Aorta (tissue), 5 donors: Measurements from ENCODE around the gene DMAP1. TPM values are rescaled to one million over a fixed set of nuclear protein-coding genes. Genes with fewer than 3 reads are reported as not detected.
A peak's percentile ranks its signal among the peaks of the same experiment; 100 is the strongest.

Source experiments
- ATAC-seq: fragments of 200-7000 bp; cut with Tn5 transposase; one replicate; pipeline ENCODE4 v1.9.1; 2022; ENCODE audit warnings: moderate library complexity; ENCODE audit not compliant: low FRiP score
- DNase-seq, 2 donors: peaks; one replicate each; pipeline ENCODE4 v3.0.0-alpha.2; 2020
- H3K27ac ChIP-seq, 2 donors: one replicate each; pipeline ENCODE4 v1.5.1; 2013; ENCODE audit warnings: low read length in 2 of 2, mild to moderate bottlenecking in 2 of 2, moderate library complexity in 2 of 2, control low read depth in 1 of 2, inconsistent platforms in 1 of 2, low read depth in 1 of 2
- H3K27me3 ChIP-seq, 2 donors: one replicate each; pipeline ENCODE4 v1.6.1; 2013; ENCODE audit warnings: control low read depth in 1 of 2, low read length in 1 of 2, mild to moderate bottlenecking in 1 of 2, moderate library complexity in 1 of 2; ENCODE audit not compliant: insufficient read depth in 2 of 2, control insufficient read depth in 1 of 2
- H3K36me3 ChIP-seq, 2 donors: one replicate each; pipeline ENCODE4 v1.6.1; 2013; ENCODE audit warnings: control low read depth in 1 of 2, low read length in 1 of 2, mild to moderate bottlenecking in 1 of 2; ENCODE audit not compliant: insufficient read depth in 2 of 2, control insufficient read depth in 1 of 2
- H3K4me1 ChIP-seq, 2 donors: one replicate each; pipeline ENCODE4 v1.6.1; 2013; ENCODE audit warnings: low read length in 2 of 2, control low read depth in 1 of 2, mild to moderate bottlenecking in 1 of 2, moderate library complexity in 1 of 2; ENCODE audit not compliant: insufficient read depth in 2 of 2, control insufficient read depth in 1 of 2
- H3K4me3 ChIP-seq, 2 donors: one replicate each; pipeline ENCODE4 v1.5.1; 2013; ENCODE audit warnings: low read length in 2 of 2, control low read depth in 1 of 2, mild to moderate bottlenecking in 1 of 2
- H3K9me3 ChIP-seq: one replicate; pipeline ENCODE4 v1.6.1; 2013; ENCODE audit warnings: mild to moderate bottlenecking, low read length; ENCODE audit not compliant: control insufficient read depth
- WGBS, 2 donors: extraction: QIAGEN DNeasy Blood & Tissue Kit; methylation state at CpG; one replicate each; pipeline ENCODE4 v1.1.7; 2013; 5-methylcytosine and 5-hydroxymethylcytosine counted together
- intact Hi-C, 2 donors: fragments of 100-400 bp; cut with DNase I; formaldehyde crosslinking; loops; one replicate each; pipeline versions ENCODE4 v1.14.2 to v1.15.0; 2022
- polyA plus RNA-seq, 2 donors: library from polyadenylated mRNA; stranded (reverse); fragments of 200-250 nt; gene quantifications; one replicate each; pipeline ENCODE4 v1.2.3, GENCODE V29; 2013
- total RNA-seq, 2 donors: library from RNA; stranded (reverse); fragmentation: NEBNext Ultra II Directional; extraction: Animal tissue kit (Norgen Biotek cat#: 25700); gene quantifications; one replicate each; pipeline ENCODE4 v1.2.1, GENCODE V29; 2021
- donor health status: healthy with polysubstance abuse.
- donor health status: Bipolar disorder and iron deficiency.
- donor health status: DM: no; HTN: no; CAD: no.
- donor health status: DM: no; HTN: no; CAD: no.
- donor health status: DM: yes; HTN: yes; CAD: no.

The DMAP1 gene
- total and polyA plus RNA-seq, 4 donors: 21.8 to 134 (median 33.3) TPM

DNA sequence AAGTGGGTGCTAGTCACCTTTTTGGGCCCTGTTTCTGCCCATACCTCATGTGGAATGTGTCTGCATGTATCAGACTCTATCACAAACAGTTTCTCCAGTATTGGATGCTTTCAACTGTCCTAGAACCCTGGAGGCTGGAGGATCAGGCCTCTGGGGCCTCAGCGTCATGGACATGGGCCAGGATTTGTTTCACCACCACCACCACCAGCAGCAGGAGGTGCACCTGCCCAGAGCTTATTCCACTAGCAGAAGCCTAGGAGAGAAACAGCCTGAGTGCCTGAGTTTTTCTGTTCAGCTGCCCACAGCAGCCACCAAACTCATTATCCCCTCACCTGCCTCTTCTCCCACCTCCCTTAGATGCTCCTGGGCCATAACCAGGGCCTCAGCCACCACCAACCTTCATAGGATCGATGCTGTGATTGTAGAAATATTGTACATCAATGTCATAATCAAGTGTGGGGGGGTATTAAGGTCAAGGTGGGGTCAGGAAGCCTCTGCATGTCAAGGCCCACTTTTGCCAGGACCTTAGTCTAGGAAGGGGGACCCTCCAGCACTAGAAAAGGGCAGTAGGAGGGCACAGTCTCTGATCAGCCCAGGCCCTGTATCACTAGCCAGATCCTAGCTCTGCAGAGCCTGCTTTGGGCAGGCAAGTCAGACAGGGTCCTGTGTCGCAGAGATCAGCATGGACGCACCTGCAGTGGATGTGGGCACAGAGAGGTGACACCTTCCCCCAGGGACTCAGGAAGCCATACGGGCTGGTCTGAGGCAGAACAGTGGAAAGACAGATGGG, 9.3 kb downstream of the DMAP1 start:
- Histone ChIP-seq H3K27ac (no peak overlapping the region), H3K9me3 (no peaks in the 10 kb centered on the region), H3K36me3 (peaks cover 0 to 19% of the 10 kb centered on the region in 2 donors), H3K4me3 (no peak overlapping the region), H3K27me3 (no peaks in the 10 kb centered on the region), H3K4me1 (no peaks in the 10 kb centered on the region)
- intact Hi-C loops: loop anchor here in 1 of 2 donors (10.0 kb wide), 2 partner anchors 208 to 432 kb away; no protein-coding TSS in a partner anchor
- ATAC-seq (no peak), DNase-seq (no peak)
- WGBS, 2 donors: 70 to 75% methylated on average over 5 of the region's 5 CpGs

DNA sequence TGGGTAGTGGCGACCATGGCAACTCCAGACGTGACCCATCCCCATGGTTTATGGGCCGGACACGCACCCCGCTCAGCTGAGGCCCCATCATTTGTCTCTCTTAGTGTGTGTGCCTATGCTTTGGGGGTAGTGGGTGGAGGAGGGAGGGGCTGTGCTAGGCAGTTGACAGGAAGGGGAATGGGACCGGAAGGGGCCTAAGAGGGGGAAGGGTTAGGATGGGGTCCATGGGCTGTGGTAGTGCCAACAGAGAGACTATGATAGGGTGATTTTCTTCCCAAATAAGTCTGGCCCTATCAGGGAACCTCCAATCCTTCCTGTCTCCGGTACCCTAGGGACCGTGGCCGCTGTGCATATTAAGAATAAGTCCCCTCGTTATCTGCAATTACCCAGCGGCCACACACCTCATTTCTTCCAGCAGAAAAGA, 9.9 kb downstream of the DMAP1 start:
- DNase-seq (no peak), ATAC-seq (no peak)
- Histone ChIP-seq H3K4me1 (no peaks in the 10 kb centered on the region), H3K9me3 (no peaks in the 10 kb centered on the region), H3K27me3 (no peaks in the 10 kb centered on the region), H3K36me3 (peaks cover 0 to 19% of the 10 kb centered on the region in 2 donors), H3K27ac (no peak overlapping the region), H3K4me3 (no peak overlapping the region)
- WGBS, 2 donors: 85 to 88% methylated on average over 11 of the region's 11 CpGs
- intact Hi-C loops: loop anchor here in 1 of 2 donors (10.0 kb wide), 2 partner anchors 208 to 432 kb away; no protein-coding TSS in a partner anchor

DNA sequence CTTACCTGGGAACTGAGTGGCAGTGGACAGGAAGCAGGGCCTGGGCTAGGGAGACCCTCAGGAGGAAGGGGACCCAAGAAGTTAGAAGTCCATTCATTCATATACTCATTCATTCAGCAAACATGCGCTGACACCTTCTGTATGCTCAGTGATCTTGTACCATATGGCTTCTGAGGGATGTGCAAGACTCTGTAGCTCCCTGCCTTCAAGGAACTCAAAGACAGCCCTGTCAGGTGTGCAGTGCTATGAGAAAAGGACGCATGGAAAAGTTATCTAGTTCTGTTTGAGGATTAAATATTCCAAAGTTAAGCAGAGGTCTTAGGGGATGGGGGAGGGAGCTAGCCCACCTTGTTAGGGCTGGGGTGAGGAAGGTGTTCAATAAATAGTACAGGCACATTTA, 12.5 kb downstream of the DMAP1 start:
- ATAC-seq (no peak), DNase-seq (no peak)
- 93 to 96% methylated on average over 2 of the region's 2 CpGs for WGBS, 2 donors
- Histone ChIP-seq H3K27me3 (no peaks in the 10 kb centered on the region), H3K27ac (no peak overlapping the region), H3K4me1 (no peaks in the 10 kb centered on the region), H3K36me3 (peaks cover 0 to 5% of the 10 kb centered on the region in 2 donors), H3K4me3 (no peak overlapping the region), H3K9me3 (no peaks in the 10 kb centered on the region)
- intact Hi-C loops: loop anchor here in 1 of 2 donors (10.0 kb wide), 2 partner anchors 211 to 429 kb away; no protein-coding TSS in a partner anchor

DNA sequence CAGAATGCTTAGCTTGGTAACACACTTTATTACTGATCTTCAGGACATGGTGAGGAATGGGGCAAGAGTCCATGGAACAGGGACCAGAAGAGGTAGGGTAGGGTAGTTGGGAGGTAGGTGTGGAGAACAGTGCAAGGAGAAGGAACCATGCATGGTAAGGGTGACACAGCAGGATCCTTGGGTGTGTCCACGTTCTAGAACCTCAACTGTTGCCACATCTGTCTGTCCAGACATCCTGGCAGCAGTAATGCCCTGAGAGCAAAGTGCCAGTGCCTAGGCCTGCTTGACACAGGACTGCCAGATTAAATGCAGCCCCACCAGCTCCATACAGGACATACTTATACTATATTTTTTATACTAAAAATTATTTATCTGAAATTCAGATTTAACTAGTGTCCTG, 13.9 kb downstream of the DMAP1 start:
- Histone ChIP-seq H3K27ac (peak overlapping the region in 1 of 2 donors; percentile 8), H3K9me3 (no peaks in the 10 kb centered on the region), H3K36me3 (no peaks in the 10 kb centered on the region), H3K27me3 (no peaks in the 10 kb centered on the region), H3K4me1 (no peaks in the 10 kb centered on the region), H3K4me3 (no peak overlapping the region)
- DNase-seq: no peak
- 69 to 78% methylated on average over 1 of the region's 1 CpG for WGBS, 2 donors
- no peak for ATAC-seq
- intact Hi-C loops: loop anchor here in 1 of 2 donors (10.0 kb wide), 2 partner anchors 212 to 428 kb away; no protein-coding TSS in a partner anchor

DNA sequence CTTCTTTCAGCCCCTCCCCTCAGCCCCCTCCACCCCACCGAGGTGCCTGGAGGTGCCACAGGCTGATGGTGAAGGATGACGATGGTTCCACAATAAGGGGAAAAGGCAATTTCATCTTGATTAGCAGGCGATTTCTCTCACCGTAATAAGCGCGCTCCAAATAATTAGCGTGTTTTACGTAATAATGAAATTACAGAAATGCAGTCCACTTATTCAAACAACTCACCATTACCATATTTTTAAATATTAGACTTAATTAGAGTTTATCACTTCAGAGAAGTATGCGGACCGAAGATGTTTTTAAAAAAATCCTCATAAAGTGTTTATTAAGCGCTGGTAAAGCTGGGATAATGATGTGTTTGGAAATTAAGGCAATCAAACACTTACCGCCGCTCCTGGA, 14.9 kb downstream of the DMAP1 start:
- no peaks in the 10 kb centered on the region for H3K4me1 ChIP-seq
- no peak overlapping the region for H3K4me3 ChIP-seq
- no peak for DNase-seq
- ATAC-seq: no peak
- intact Hi-C loops: loop anchor here in 1 of 2 donors (10.0 kb wide), 2 partner anchors 213 to 427 kb away; no protein-coding TSS in a partner anchor
- no peaks in the 10 kb centered on the region for H3K9me3 ChIP-seq
- no peak overlapping the region for H3K27ac ChIP-seq
- H3K27me3 ChIP-seq: no peaks in the 10 kb centered on the region
- H3K36me3 ChIP-seq: no peaks in the 10 kb centered on the region
- WGBS, 2 donors: 96 to 98% methylated on average over 13 of the region's 13 CpGs

DNA sequence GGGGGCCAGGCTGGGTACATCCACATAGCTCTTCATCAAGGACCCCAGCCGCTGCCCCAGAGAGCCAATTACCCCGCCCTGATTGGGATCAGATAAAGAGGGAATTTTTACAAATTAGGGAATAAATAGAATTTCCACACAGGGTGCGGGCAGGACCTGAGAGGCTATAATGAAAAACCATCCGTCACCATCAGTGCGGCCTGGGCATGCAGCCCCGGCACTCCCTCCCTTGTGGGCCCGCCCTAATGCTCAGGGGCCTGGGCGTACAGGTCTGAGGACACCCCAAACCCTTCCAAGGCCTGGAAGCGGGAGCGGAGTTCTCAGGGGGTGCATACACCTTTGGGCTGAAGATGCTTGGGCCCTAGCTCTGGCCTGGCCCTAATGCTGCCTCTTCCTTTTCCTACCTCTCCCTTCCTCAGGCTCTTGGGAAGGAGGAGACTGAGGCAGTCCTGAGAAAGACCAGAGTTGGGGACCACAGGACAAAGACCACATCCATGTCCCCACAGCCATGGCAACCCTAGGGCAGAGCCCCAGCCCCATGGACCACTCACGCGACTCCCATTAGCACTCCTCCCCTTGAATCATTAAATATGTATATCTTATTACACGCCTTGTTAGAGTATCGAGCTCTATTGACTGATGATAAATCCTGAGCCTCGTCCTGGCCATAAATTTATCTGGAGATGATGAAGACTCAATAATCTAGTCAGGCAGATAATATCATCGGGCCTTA, 16.3 kb downstream of the DMAP1 start:
- H3K36me3 ChIP-seq: no peaks in the 10 kb centered on the region
- H3K4me3 ChIP-seq: no peak overlapping the region
- DNase-seq (no peak), ATAC-seq (no peak)
- no peak overlapping the region for H3K27ac ChIP-seq
- no peaks in the 10 kb centered on the region for H3K4me1 ChIP-seq
- no peaks in the 10 kb centered on the region for H3K27me3 ChIP-seq
- 95 to 96% methylated on average over 16 of the region's 16 CpGs for WGBS, 2 donors
- no peaks in the 10 kb centered on the region for H3K9me3 ChIP-seq
- intact Hi-C loops: loop anchor here in 1 of 2 donors (10.0 kb wide), 2 partner anchors 215 to 425 kb away; no protein-coding TSS in a partner anchor

DNA sequence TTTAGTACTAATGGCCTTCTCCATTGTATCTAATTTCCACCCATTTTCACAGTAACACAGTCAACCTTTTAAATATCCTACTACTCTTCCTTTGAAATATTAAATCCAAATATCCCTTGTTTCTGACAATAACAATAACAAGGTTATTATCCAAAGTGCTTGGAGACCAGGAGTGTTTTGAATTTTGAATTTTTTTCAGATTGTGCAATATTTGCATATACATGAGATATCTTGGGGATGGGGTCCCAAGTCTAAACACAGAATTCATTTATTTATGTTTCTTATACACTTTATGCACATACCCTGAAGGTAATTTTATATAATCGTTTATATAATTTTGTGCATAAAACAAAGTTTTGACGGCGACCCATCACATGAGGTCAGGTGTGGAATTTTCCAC, 17.5 kb downstream of the DMAP1 start:
- Histone ChIP-seq H3K4me1 (no peaks in the 10 kb centered on the region), H3K4me3 (no peak overlapping the region), H3K27me3 (no peaks in the 10 kb centered on the region), H3K9me3 (no peaks in the 10 kb centered on the region), H3K36me3 (no peaks in the 10 kb centered on the region), H3K27ac (no peak overlapping the region)
- intact Hi-C loops: no loop called here
- DNase-seq (no peak), ATAC-seq (no peak)
- 94 to 95% methylated on average over 3 of the region's 3 CpGs for WGBS, 2 donors

DNA sequence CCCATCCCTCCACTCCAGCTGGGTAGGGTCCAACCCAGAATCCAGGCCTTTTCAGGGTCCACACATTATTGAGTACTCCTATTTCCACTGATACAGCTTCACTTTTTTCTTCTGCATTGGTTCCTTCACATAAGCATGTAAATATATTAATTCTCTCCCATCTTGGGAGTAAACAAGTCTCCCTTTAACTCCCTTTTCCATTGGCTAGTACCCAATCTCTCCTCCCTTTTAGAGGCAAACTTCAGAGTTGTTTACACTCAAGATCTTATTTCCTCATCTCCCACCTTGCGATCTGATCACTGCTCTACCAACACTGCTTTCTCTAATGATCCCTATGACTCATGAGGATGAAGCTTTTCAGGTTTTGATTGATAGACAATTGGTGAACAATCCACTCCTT, 20.3 kb downstream of the DMAP1 start:
- intact Hi-C loops: no loop called here
- WGBS, 2 donors: 95% methylated on average over 1 of the region's 1 CpG
- Histone ChIP-seq H3K9me3 (no peaks in the 10 kb centered on the region), H3K4me1 (no peaks in the 10 kb centered on the region), H3K27ac (no peak overlapping the region), H3K36me3 (no peaks in the 10 kb centered on the region), H3K4me3 (no peak overlapping the region), H3K27me3 (no peaks in the 10 kb centered on the region)
- ATAC-seq: no peak
- DNase-seq: no peak
